Stimulated activated effector memory CD8-positive, alpha-beta T cell treated with anti-CD3 and anti-CD28 coated beads, Interleukin-12 subunit alpha, Interleukin-12 subunit beta, amount 100 ng/mL, for 72 hours (primary cell): ENCODE measurements around the gene PTPRM.

Source experiments
- ATAC-seq: fragments of 150-1000 bp; cut with Tn5 transposase; 2 replicates; pipeline ENCODE4 v1.10.0; 2021
- DNase-seq, 2 donors: peaks; one replicate each; pipeline ENCODE4 v3.0.0; 2021 to 2022; ENCODE audit warnings: low spot score in 2 of 2
- H3K27ac Mint-ChIP-seq: one replicate; pipeline ENCODE4 v1.8.0; 2022; ENCODE audit warnings: mild to moderate bottlenecking, mixed read lengths
- H3K36me3 Mint-ChIP-seq: one replicate; pipeline ENCODE4 v1.8.0; 2022; ENCODE audit warnings: mild to moderate bottlenecking, mixed read lengths
- H3K4me1 Mint-ChIP-seq: one replicate; pipeline ENCODE4 v1.8.0; 2022; ENCODE audit warnings: mixed read lengths
- H3K4me3 Mint-ChIP-seq: one replicate; pipeline ENCODE4 v1.8.0; 2022; ENCODE audit warnings: mild to moderate bottlenecking, mixed read lengths
- H3K9me3 Mint-ChIP-seq: one replicate; pipeline ENCODE4 v1.8.0; 2022; ENCODE audit warnings: mixed read lengths

Gene PTPRM

DNA sequence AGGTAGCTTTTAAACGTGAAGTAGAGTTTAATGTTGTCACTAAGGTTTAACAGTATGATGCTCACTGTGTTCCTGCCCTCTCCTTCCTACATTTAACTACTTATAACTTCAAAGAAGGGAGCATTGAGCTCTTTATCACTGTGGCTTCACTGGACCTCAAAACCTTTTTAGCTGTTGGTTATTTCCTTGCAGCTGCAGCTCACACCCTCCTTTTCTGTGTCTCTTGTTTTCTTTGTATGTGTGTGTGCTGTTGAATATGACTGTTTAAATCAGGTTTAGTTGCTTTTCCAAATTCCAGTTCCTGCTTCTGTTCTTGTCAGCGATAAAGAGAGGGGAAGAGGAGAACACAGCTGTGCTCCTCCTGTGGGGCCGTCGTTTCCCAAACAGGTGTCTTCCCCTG is 208.0 kb downstream of the PTPRM start:
- DNase-seq: no peak
- no peaks in the 10 kb centered on the region for H3K4me1 Mint-ChIP-seq
- H3K36me3 Mint-ChIP-seq: no peaks in the 10 kb centered on the region
- ATAC-seq: no peak
- no peak overlapping the region for H3K4me3 Mint-ChIP-seq
- H3K27ac Mint-ChIP-seq: no peak overlapping the region
- H3K9me3 Mint-ChIP-seq: no peaks in the 10 kb centered on the region

- DNase-seq (no peak), ATAC-seq (no peak)
- no peak overlapping the region for H3K27ac Mint-ChIP-seq
- no peak overlapping the region for H3K4me3 Mint-ChIP-seq
- H3K9me3 Mint-ChIP-seq: no peaks in the 10 kb centered on the region
- H3K36me3 Mint-ChIP-seq: no peaks in the 10 kb centered on the region
- H3K4me1 Mint-ChIP-seq: no peaks in the 10 kb centered on the region
Measured at GRCh38 chr18:7775843-7776242, 208.7 kb downstream of the PTPRM start.

DNA sequence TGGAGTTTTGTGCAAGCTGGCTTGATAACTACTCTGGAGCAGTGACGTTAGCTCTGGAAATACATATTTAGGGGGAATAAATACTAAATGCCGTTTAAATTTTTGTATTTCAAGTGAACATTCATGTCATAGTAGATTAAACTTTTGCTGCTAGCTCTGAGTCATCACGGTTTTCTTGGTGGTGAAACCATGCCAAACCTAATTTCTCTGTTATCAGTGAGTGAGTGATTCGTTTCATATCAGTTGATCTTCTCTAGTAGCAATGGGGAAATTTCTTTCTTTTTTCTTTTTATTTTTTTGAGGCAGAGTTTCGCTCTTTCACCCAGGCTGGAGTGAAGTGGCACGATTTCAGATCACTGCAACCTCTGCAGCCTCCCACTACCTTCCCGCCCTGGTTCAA is 211.1 kb downstream of the PTPRM start:
- Mint-ChIP-seq H3K4me1 (no peaks in the 10 kb centered on the region), H3K9me3 (no peaks in the 10 kb centered on the region), H3K27ac (no peak overlapping the region), H3K4me3 (no peak overlapping the region), H3K36me3 (no peaks in the 10 kb centered on the region)
- peak; percentile 42 for ATAC-seq
- DNase-seq: no peak

DNA sequence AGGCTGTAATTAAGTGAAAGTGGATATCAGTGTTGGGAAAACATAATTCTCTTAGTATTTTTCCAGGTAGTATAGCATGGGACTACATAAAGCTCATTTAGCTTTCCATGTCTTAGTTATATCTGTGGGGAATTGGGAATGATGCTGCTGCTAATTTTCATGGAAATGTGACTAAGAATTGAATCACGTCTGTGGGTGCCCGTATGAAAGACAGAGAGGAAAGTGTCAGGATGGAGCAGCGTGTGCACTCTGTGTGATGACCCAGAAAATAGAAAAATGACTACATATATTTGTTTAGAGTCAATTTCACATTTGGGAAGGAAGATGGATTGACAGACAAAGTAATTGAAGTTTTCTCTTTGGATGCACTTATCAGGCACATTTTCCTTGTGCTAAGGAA is 212.1 kb downstream of the PTPRM start:
- no peaks in the 10 kb centered on the region for H3K36me3 Mint-ChIP-seq
- no peak for ATAC-seq
- H3K27ac Mint-ChIP-seq: no peak overlapping the region
- no peak overlapping the region for H3K4me3 Mint-ChIP-seq
- no peaks in the 10 kb centered on the region for H3K9me3 Mint-ChIP-seq
- H3K4me1 Mint-ChIP-seq: no peaks in the 10 kb centered on the region
- DNase-seq: no peak

DNA sequence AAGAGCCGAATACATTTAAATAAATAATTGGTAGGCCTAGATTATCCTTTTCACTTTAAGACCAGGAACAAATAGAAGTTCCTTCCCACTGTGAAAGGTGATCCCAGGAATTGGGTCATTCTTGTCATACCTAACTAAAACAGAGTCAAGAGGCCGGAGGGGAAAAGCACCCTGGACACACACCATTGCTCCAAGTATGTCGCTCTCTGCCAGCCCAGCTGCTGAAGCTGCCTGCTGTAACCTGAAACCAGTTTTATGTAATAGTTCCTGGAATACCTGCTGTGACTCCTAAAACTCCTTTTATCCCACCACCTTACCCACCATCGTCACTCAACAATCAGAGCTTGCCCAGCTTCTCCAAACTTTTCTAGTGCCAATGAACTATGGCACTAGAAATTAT is 217.1 kb downstream of the PTPRM start:
- no peak overlapping the region for H3K4me3 Mint-ChIP-seq
- ATAC-seq: no peak
- H3K36me3 Mint-ChIP-seq: no peaks in the 10 kb centered on the region
- DNase-seq: no peak
- no peak overlapping the region for H3K27ac Mint-ChIP-seq
- H3K4me1 Mint-ChIP-seq: no peaks in the 10 kb centered on the region
- H3K9me3 Mint-ChIP-seq: no peaks in the 10 kb centered on the region

- DNase-seq (no peak), ATAC-seq (no peak)
- no peaks in the 10 kb centered on the region for H3K4me1 Mint-ChIP-seq
- no peaks in the 10 kb centered on the region for H3K36me3 Mint-ChIP-seq
- H3K4me3 Mint-ChIP-seq: no peak overlapping the region
- H3K9me3 Mint-ChIP-seq: no peaks in the 10 kb centered on the region
- H3K27ac Mint-ChIP-seq: no peak overlapping the region
Measured at GRCh38 chr18:7786569-7786968, 219.5 kb downstream of the PTPRM start.

GRCh38 chr18:7787339-7787738 is 220.2 kb downstream of the PTPRM start:
- Mint-ChIP-seq H3K4me1 (no peaks in the 10 kb centered on the region), H3K4me3 (no peak overlapping the region), H3K27ac (no peak overlapping the region), H3K36me3 (no peaks in the 10 kb centered on the region), H3K9me3 (no peaks in the 10 kb centered on the region)
- ATAC-seq: no peak
- DNase-seq: no peak

DNA sequence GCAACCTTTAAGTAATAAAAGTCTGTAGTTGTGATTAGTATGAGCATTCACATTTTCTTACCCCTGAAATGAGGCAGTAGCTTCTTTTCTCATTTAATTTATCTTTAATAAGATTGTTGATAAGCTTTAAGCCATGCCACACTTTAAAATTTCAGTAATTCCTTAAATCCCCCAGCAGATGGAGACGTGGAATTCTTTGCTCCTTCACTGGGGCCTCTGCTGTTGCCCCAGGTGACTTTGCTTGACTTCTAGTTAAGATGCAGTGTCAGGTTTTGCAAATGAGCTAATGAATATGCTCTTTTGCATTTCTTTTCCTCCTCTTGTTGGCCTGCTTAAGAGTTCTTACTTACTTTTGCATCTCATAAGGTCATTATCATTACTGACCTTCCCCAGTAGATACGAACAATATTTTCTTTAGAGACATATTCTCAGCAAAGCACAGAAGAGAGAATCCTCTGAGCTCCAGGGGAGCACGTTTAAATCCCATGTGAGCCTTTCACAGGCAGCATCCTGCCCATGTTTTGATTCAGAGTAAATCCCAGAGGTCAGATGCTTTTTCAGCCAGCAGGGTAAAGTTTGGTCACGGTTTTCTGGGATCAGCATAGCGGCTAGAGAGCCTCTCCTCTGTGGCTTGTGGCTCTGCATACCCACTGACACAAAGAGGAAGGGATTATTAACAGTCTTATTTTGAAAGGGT is 222.9 kb downstream of the PTPRM start:
- DNase-seq (no peak), ATAC-seq (no peak)
- Mint-ChIP-seq H3K4me1 (no peaks in the 10 kb centered on the region), H3K27ac (no peak overlapping the region), H3K9me3 (no peaks in the 10 kb centered on the region), H3K4me3 (no peak overlapping the region), H3K36me3 (no peaks in the 10 kb centered on the region)

DNA sequence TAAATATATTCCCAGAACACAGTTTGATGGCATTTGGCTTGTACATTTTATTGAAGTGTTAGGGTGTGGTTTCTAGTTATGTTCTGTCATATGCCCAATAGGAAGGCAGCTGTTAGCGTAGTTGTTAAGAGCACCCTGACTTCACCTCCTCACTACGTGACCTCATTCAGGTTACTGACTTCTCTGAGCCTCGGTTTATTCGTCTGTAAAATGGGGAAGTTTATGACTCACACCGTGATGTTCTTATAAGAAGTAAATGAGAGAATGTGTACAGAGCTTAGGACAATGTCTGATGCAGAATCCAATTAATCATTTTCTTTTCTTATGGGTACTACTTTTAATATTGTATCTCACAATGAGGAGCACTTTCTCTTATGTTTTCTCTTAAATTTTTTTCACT is 226.0 kb downstream of the PTPRM start:
- DNase-seq (no peak), ATAC-seq (no peak)
- Mint-ChIP-seq H3K27ac (no peak overlapping the region), H3K4me3 (no peak overlapping the region), H3K9me3 (no peaks in the 10 kb centered on the region), H3K4me1 (no peaks in the 10 kb centered on the region), H3K36me3 (no peaks in the 10 kb centered on the region)

DNA sequence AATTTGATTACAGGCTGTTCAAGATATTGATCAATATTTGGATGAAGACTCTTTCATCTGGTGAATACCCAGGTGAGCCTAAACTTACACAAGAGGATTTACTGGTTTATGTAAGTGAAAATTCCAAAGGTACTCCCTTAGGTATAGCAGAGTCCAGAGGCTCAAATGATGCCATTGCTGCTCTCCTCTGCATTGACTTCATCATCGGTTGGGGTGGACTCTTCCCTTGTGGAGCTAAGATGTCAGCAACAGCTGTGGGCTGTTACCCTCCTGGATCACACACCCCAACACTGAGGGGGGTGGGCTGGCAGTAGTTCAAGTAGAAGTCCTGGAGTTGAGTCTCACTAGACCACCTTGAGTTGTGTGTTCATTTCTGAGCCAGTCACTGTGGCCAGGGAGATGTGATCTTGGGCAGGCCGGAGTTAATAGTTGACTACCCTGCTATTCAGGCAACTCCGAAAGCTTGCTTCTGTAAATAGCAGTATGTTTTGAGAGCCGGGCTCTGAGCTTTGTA is 236.9 kb downstream of the PTPRM start:
- no peak overlapping the region for H3K4me3 Mint-ChIP-seq
- no peaks in the 10 kb centered on the region for H3K9me3 Mint-ChIP-seq
- H3K4me1 Mint-ChIP-seq: no peaks in the 10 kb centered on the region
- DNase-seq (no peak), ATAC-seq (no peak)
- no peaks in the 10 kb centered on the region for H3K36me3 Mint-ChIP-seq
- H3K27ac Mint-ChIP-seq: no peak overlapping the region

DNA sequence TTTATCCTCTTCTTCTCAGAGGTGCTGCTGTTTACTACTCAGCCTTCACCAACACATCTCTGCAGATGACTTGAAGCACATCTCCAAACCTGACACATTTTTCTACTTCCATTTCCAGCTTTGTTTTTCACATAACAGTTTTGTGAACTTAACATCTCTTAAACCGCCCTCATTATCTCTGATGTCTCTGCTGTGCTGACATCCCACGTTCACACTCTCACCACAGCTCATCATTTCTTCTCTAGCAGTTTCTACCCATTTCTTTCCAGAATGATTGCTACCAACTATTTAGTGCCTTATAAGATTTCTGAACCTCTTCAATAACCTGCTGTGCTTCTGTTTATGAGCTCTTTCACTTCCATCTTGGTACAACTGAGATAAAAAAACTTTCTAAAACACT is 238.0 kb downstream of the PTPRM start:
- no peak for DNase-seq
- Mint-ChIP-seq H3K4me1 (no peaks in the 10 kb centered on the region), H3K27ac (no peak overlapping the region), H3K4me3 (no peak overlapping the region), H3K9me3 (no peaks in the 10 kb centered on the region), H3K36me3 (no peaks in the 10 kb centered on the region)
- ATAC-seq: peak; percentile 66

DNA sequence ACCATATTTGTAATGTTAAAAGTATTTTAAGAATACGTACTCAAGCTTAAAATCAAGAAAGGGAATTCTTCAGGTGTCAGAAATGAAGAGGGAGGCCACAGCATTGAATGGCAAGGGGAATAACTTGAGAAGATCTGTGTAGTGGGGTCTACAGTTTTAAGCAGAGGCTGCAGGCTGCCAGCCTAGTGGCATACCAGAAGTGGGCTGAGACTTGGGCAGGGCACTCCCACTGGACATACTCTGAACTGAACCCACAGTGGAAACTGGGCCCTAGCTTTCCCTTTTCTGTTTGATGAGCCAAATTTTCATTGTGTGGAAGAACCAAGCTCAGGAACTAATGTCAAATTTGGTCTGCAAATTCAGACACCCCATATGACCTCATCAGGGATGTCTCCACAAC is 238.8 kb downstream of the PTPRM start:
- Mint-ChIP-seq H3K4me1 (no peaks in the 10 kb centered on the region), H3K36me3 (no peaks in the 10 kb centered on the region), H3K27ac (no peak overlapping the region), H3K9me3 (no peaks in the 10 kb centered on the region), H3K4me3 (no peak overlapping the region)
- ATAC-seq: no peak
- DNase-seq: no peak

GRCh38 chr18:7807936-7808453 is 240.9 kb downstream of the PTPRM start:
- peaks cover 2% of the 10 kb centered on the region for H3K9me3 Mint-ChIP-seq

GRCh38 chr18:7808992-7809391 is 241.9 kb downstream of the PTPRM start:
- no peak for DNase-seq
- no peak overlapping the region for H3K27ac Mint-ChIP-seq
- no peak overlapping the region for H3K4me3 Mint-ChIP-seq
- H3K4me1 Mint-ChIP-seq: no peaks in the 10 kb centered on the region
- peaks cover 5% of the 10 kb centered on the region for H3K9me3 Mint-ChIP-seq
- no peak for ATAC-seq
- no peaks in the 10 kb centered on the region for H3K36me3 Mint-ChIP-seq

More at GRCh38 chr18:7807936-7808453, 240.9 kb downstream of the PTPRM start:
- H3K36me3 Mint-ChIP-seq: no peaks in the 10 kb centered on the region
- ATAC-seq (no peak), DNase-seq (no peak)
- H3K27ac Mint-ChIP-seq: no peak overlapping the region
- H3K4me1 Mint-ChIP-seq: no peaks in the 10 kb centered on the region
- H3K4me3 Mint-ChIP-seq: no peak overlapping the region

DNA sequence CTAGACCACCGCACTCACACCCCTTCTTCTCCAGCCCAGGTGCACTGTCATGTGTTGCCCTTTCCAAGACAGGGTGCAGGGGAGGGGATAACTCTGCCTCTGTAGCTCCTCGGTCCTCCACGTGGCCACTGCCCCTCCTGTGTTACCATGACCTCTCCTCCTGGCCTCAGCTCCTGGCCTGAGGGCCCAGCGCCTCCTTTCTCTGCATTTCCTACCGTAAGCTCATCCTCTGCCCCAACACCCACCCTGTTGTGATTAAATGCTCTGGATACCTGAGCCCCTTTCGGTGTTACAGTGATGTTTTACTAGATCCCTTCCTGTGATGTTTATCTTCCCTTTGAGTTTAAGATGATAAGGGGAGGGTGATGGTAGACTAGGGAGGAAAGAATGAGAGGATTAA is 242.3 kb downstream of the PTPRM start:
- DNase-seq: no peak
- Mint-ChIP-seq H3K36me3 (no peaks in the 10 kb centered on the region), H3K27ac (no peak overlapping the region), H3K4me3 (no peak overlapping the region), H3K4me1 (no peaks in the 10 kb centered on the region), H3K9me3 (peaks cover 7% of the 10 kb centered on the region)
- no peak for ATAC-seq

- Mint-ChIP-seq H3K4me1 (no peaks in the 10 kb centered on the region), H3K4me3 (no peak overlapping the region), H3K27ac (no peak overlapping the region), H3K9me3 (peaks cover 8% of the 10 kb centered on the region), H3K36me3 (no peaks in the 10 kb centered on the region)
- no peak for ATAC-seq
- no peak for DNase-seq
Measured at GRCh38 chr18:7809978-7810377, 242.9 kb downstream of the PTPRM start.
